NCI-H1694 (cell line): ENCODE data around the gene RBMX.

ENCODE experiments used
- DNase-seq: peaks from one replicate; lab custom pipeline; 2025; lab: John Stamatoyannopoulos, UW

RBMX gene

GRCh38 chrX:136835761-136836160, 44.8 kb downstream of the RBMX start:
- DNase-seq: no peak

GRCh38 chrX:136829413-136829812, 51.1 kb downstream of the RBMX start:
- DNase-seq: no peak

- no peak for DNase-seq
These were observed 51.7 kb downstream of the RBMX start for GRCh38 chrX:136828830-136829229.

- DNase-seq: peak; percentile 66
These were observed 53.5 kb downstream of the RBMX start for GRCh38 chrX:136827026-136827425.

- no peak for DNase-seq
These were observed 54.8 kb downstream of the RBMX start for GRCh38 chrX:136825771-136826170.
